ACC112 (cell line): ENCODE measurements around the gene FUT3.

Source experiments
- H2AFZ ChIP-seq: fragments of 200-600 bp; sonication (generic); one replicate; pipeline ENCODE4 v1.6.0; 2017; ENCODE audit warnings: antibody characterized with exemption, low read length; ENCODE audit not compliant: unreplicated experiment
- H3K27ac ChIP-seq: fragments of 200-600 bp; sonication (generic); 2 replicates; pipeline ENCODE4 v1.5.1; 2014; ENCODE audit warnings: low read depth, mild to moderate bottlenecking, antibody characterized with exemption, low read length, moderate library complexity
- H3K27me3 ChIP-seq: fragments of 200-600 bp; sonication (generic); 2 replicates; pipeline ENCODE4 v1.6.1; 2014; ENCODE audit warnings: mild to moderate bottlenecking, antibody characterized with exemption, low read length, moderate library complexity, mixed read lengths; ENCODE audit not compliant: insufficient read depth
- H3K36me3 ChIP-seq: fragments of 200-600 bp; sonication (generic); 2 replicates; pipeline ENCODE4 v1.6.1; 2016; ENCODE audit warnings: mild to moderate bottlenecking, antibody characterized with exemption, low read length, moderate library complexity, mixed read lengths; ENCODE audit not compliant: insufficient read depth
- H3K4me1 ChIP-seq: fragments of 200-600 bp; sonication (generic); one replicate; pipeline ENCODE4 v1.6.1; 2016; ENCODE audit warnings: low read length, mixed read lengths; ENCODE audit not compliant: insufficient read depth, unreplicated experiment, control insufficient read depth
- H3K4me3 ChIP-seq: fragments of 200-600 bp; sonication (generic); 2 replicates; pipeline ENCODE4 v1.5.1; 2014; ENCODE audit warnings: mild to moderate bottlenecking, low read depth, low read length
- H3K79me2 ChIP-seq: fragments of 200-600 bp; sonication (generic); one replicate; pipeline ENCODE4 v1.6.0; 2016; ENCODE audit warnings: low read length; ENCODE audit not compliant: control insufficient read depth, unreplicated experiment, insufficient read depth

FUT3 gene

GRCh38 chr19:5821521-5822180 is 29.6 kb downstream of the FUT3 start:
- H3K4me3 ChIP-seq: no peak overlapping the region
- no peak overlapping the region for H3K27ac ChIP-seq
- H3K27me3 ChIP-seq: no peaks in the 10 kb centered on the region
- no peaks in the 10 kb centered on the region for H3K4me1 ChIP-seq
- H3K79me2 ChIP-seq: no peaks in the 10 kb centered on the region
- H2AFZ ChIP-seq: no peak overlapping the region
- no peaks in the 10 kb centered on the region for H3K36me3 ChIP-seq

- H3K4me1 ChIP-seq: no peaks in the 10 kb centered on the region
- no peaks in the 10 kb centered on the region for H3K27me3 ChIP-seq
- H3K27ac ChIP-seq: no peak overlapping the region
- H3K36me3 ChIP-seq: no peaks in the 10 kb centered on the region
- no peak overlapping the region for H2AFZ ChIP-seq
- H3K79me2 ChIP-seq: no peaks in the 10 kb centered on the region
- H3K4me3 ChIP-seq: no peak overlapping the region
These were observed 30.5 kb downstream of the FUT3 start for GRCh38 chr19:5820785-5821184.

- no peaks in the 10 kb centered on the region for H3K79me2 ChIP-seq
- no peaks in the 10 kb centered on the region for H3K4me1 ChIP-seq
- no peak overlapping the region for H3K27ac ChIP-seq
- H2AFZ ChIP-seq: no peak overlapping the region
- no peak overlapping the region for H3K4me3 ChIP-seq
- no peaks in the 10 kb centered on the region for H3K27me3 ChIP-seq
- H3K36me3 ChIP-seq: no peaks in the 10 kb centered on the region
These were observed 32.7 kb downstream of the FUT3 start for GRCh38 chr19:5818594-5818993.

GRCh38 chr19:5817218-5817617 is 34.0 kb downstream of the FUT3 start:
- Histone ChIP-seq H3K27ac (no peak overlapping the region), H3K27me3 (no peaks in the 10 kb centered on the region), H2AFZ (no peak overlapping the region), H3K36me3 (no peaks in the 10 kb centered on the region), H3K4me1 (no peaks in the 10 kb centered on the region), H3K4me3 (no peak overlapping the region), H3K79me2 (no peaks in the 10 kb centered on the region)

- no peak overlapping the region for H3K27ac ChIP-seq
- H3K27me3 ChIP-seq: no peaks in the 10 kb centered on the region
- H3K4me1 ChIP-seq: no peaks in the 10 kb centered on the region
- H3K36me3 ChIP-seq: no peaks in the 10 kb centered on the region
- H3K79me2 ChIP-seq: no peaks in the 10 kb centered on the region
- no peak overlapping the region for H2AFZ ChIP-seq
- H3K4me3 ChIP-seq: no peak overlapping the region
These were observed 36.4 kb downstream of the FUT3 start for GRCh38 chr19:5814852-5815246.

- Histone ChIP-seq H3K4me3 (no peak overlapping the region), H3K79me2 (no peaks in the 10 kb centered on the region), H2AFZ (no peak overlapping the region), H3K27me3 (no peaks in the 10 kb centered on the region), H3K27ac (no peak overlapping the region), H3K4me1 (no peaks in the 10 kb centered on the region), H3K36me3 (no peaks in the 10 kb centered on the region)
These were observed 37.0 kb downstream of the FUT3 start for GRCh38 chr19:5814123-5814851.

- H3K27me3 ChIP-seq: peaks cover 3% of the 10 kb centered on the region
- no peaks in the 10 kb centered on the region for H3K4me1 ChIP-seq
- no peak overlapping the region for H3K4me3 ChIP-seq
- H3K79me2 ChIP-seq: no peaks in the 10 kb centered on the region
- H2AFZ ChIP-seq: no peak overlapping the region
- H3K27ac ChIP-seq: no peak overlapping the region
- no peaks in the 10 kb centered on the region for H3K36me3 ChIP-seq
These were observed 40.1 kb downstream of the FUT3 start for GRCh38 chr19:5811117-5811516.

GRCh38 chr19:5809469-5809868 is 41.8 kb downstream of the FUT3 start:
- Histone ChIP-seq H3K4me1 (no peaks in the 10 kb centered on the region), H3K79me2 (no peaks in the 10 kb centered on the region), H2AFZ (no peak overlapping the region), H3K4me3 (no peak overlapping the region), H3K27me3 (peaks cover 14% of the 10 kb centered on the region), H3K27ac (no peak overlapping the region), H3K36me3 (no peaks in the 10 kb centered on the region)

- no peak overlapping the region for H2AFZ ChIP-seq
- H3K36me3 ChIP-seq: no peaks in the 10 kb centered on the region
- no peaks in the 10 kb centered on the region for H3K4me1 ChIP-seq
- H3K79me2 ChIP-seq: no peaks in the 10 kb centered on the region
- H3K4me3 ChIP-seq: no peak overlapping the region
- H3K27ac ChIP-seq: no peak overlapping the region
- peaks cover 18% of the 10 kb centered on the region for H3K27me3 ChIP-seq
These were observed 42.2 kb downstream of the FUT3 start for GRCh38 chr19:5809053-5809452.

GRCh38 chr19:5808120-5808816 is 43.0 kb downstream of the FUT3 start:
- Histone ChIP-seq H3K4me1 (peaks cover 3% of the 10 kb centered on the region), H3K27me3 (peaks cover 18% of the 10 kb centered on the region), H3K4me3 (no peak overlapping the region), H3K36me3 (no peaks in the 10 kb centered on the region), H2AFZ (no peak overlapping the region), H3K79me2 (no peaks in the 10 kb centered on the region), H3K27ac (no peak overlapping the region)

- no peak overlapping the region for H3K27ac ChIP-seq
- H3K36me3 ChIP-seq: no peaks in the 10 kb centered on the region
- H3K4me3 ChIP-seq: no peak overlapping the region
- no peak overlapping the region for H2AFZ ChIP-seq
- peaks cover 3% of the 10 kb centered on the region for H3K4me1 ChIP-seq
- H3K79me2 ChIP-seq: no peaks in the 10 kb centered on the region
- H3K27me3 ChIP-seq: peaks cover 18% of the 10 kb centered on the region
These were observed 44.3 kb downstream of the FUT3 start for GRCh38 chr19:5806905-5807304.
